Suppressor macrophage treated with lipopolysaccharide for 1 hour (primary cell): ENCODE measurements around the gene ZFAND2A.
A peak's percentile ranks its signal among the peaks of the same experiment; 100 is the strongest.
"Not testable (repeated sequence)": the region's sequence is repeated elsewhere in the genome, so short reads cannot be mapped to it uniquely, and the experiment has no call there.

Experiments used
- DNase-seq, 3 donors: peaks; one replicate each; pipeline ENCODE4 v3.0.0-alpha.2; 2020 to 2022

ZFAND2A gene

DNA sequence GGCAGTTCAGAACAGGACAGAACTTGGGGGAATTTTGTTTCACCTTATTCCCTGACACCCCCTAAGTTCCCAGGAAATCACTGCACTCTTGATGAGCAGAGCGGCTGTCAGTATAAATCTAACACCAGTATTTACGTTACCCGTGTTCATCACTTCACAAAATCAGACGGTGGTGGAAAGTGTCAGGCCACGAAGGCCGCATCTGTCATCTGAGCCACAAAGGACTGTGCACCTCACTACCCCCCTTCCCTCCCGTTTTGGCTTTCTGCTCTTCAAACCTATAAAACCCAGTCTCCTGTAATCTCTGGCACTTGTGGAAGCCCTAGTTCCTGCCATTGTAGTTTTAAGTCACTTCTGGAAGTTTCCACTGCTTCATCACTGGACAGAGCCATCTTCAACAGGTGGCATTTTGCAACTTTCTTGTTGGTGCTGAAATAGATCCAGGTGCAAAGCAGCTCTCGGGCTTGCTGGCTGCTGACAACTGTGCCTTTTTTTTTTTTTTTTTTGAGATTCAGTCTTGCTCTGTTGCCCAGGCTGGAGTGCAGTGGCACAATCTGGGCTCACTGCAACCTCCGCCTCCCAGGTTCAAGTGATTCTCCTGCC, 9.5 kb downstream of the ZFAND2A start:
- no peak for DNase-seq

DNA sequence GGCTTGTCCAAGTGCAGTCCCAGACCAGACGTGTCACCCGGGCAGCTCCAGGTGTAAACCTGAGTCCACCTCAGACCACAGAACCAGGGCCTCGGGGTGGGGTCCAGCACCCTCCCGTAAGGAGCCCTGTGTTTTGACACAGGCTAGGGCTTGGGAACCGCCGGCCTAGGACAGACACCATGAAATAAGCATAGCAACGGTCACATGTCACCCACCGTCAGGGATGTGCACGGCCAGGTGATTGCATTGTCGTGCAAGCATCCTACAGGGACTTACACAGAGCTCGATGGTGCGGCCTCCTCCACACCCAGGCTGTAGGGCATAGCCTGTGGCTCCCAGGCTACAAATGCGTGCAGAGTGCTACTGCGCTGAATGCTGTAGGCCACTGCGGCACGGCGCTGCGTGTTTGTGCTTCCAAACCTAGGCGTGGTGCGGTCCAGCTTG, 10.6 kb downstream of the ZFAND2A start:
- no peak for DNase-seq

DNA sequence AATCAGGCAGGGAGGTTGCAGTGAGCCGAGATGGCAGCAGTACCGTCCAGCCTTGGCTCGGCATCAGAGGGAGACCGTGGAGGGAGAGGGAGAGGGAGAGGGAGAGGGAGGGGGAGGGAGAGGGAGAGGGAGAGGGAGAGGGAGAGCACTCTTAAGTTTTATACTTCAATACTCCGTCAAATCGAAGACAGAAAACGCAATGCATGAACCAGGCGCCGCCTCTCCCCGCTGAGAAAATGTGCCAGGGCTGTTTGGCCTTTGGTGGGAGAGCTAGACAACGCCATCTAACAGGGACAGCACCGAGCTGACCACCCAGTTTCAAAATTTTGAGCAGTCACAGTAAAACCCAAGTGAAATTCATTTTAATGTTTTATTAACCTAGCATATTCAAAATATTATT, 12.1 kb downstream of the ZFAND2A start:
- DNase-seq, result not testable (repeated sequence)

DNA sequence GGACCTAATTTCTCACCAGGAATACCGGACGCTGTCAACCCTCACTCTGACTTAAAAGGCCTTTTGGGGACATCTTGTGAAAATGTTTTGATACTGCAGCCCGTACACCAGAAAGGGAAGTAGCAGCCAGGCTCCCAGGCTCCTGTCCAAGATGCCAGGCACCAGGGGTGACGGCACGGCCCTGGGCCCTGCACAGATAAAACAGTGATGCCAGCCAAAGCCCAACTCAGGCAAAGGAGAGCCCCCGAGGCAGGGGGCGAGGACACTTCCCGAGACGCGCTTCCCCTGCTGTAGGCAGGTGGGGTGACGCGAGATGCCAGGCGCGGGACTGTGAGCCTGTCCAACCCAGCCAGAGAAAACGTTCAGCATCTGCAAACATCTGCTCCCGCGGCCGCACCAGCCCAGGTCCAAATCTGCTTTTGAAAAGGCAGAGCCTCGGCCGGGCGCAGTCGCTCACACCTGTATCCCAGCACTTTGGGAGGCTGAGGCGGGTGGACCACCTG, 15.7 kb downstream of the ZFAND2A start:
- DNase-seq, result peak; percentile 74 to 77 (median 77)

DNA sequence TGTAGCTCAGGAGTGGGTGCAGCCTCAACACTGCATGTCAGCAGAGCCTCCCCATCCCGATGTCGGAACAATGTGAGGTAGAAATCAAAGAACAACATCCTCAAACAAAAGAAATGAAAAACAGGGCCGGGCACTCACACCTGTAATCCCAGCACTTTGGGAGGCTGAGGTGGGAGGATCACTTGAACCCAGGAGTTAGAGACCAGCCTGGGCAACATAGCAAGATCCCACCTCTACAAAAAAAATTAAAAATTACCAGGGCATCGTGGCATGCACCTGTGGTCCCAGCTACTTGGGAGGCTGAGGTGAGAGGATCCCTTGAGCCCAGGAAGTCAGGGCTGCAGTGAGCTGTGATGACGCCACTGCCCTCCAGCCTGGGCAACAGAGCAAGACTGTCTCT, 17.0 kb downstream of the ZFAND2A start:
- not testable (repeated sequence) for DNase-seq

DNA sequence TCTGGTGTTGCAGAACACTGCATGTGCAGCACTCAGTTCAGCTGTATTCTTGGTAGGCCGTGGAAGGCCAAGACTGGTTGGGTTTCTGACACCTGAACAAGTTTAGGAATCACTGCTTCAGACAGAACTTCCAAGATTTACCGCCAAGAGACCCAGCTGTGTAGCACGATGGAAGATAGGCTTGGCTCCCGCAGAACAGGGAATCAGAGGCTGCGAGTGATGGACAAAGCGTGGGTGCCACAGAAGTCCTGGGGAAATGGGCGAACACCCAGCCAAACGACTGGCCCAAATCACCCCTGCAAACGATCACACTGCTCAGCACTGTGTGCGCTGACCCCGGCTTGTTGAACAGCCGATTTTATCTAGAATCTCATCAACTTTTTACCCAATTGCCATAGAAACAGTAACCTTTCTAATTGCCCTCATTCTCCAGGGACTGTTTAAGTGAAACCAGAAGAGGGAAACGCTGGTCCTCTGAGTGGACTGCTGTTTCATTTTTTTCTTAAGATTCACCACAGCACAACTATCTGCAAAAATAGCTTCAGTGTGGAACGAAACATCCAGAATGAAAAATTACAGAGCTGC, 17.9 kb downstream of the ZFAND2A start:
- DNase-seq, result no peak

DNA sequence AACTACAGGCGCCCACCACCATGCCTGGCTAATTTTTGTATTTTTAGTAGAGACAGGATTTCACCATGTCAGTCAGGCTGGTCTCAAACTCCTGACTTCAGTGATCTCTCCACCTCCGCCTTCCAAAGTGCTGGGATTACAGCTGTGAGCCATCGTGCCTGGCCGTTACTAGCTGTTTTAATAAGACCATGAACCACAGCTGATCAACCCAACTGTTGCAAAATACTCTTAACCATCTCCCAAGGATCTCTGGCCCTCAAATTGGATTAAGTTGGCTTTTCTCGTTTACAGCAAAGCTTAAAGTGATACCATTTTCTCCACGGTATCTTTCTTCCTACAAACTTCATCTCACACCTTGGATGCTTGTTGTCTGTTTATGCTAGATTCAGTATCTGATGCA, 18.3 kb downstream of the ZFAND2A start:
- no peak for DNase-seq

DNA sequence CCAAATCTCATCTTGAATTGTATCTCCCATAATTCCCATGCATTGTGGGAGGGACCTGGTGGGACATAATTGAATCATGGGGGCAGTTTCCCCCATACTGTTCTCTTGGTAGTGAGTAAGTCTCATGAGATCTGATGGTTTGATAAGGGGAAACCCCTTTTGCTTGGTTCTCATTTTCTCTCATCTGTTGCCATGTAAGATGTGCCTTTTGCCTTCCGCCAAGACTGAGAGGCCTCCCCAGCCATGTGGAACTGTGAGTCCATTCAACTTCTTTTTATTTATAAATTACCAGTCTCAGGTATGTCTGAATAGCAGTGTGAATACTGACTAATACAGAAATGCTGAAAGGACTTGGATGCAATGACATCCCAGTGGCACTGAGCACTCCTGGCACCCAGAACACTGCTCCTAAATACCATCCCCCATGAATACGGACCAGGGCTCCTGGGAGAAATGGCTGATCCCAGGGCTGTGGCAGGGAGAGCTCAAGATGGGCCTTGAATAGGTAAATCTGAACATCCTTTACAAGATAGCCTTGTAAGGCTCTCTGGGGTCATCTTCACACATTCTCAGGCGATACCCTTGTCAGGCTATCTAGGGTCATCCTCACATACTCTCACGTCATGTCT, 19.4 kb downstream of the ZFAND2A start:
- DNase-seq, result peak; percentile 47 to 56 (median 48)

DNA sequence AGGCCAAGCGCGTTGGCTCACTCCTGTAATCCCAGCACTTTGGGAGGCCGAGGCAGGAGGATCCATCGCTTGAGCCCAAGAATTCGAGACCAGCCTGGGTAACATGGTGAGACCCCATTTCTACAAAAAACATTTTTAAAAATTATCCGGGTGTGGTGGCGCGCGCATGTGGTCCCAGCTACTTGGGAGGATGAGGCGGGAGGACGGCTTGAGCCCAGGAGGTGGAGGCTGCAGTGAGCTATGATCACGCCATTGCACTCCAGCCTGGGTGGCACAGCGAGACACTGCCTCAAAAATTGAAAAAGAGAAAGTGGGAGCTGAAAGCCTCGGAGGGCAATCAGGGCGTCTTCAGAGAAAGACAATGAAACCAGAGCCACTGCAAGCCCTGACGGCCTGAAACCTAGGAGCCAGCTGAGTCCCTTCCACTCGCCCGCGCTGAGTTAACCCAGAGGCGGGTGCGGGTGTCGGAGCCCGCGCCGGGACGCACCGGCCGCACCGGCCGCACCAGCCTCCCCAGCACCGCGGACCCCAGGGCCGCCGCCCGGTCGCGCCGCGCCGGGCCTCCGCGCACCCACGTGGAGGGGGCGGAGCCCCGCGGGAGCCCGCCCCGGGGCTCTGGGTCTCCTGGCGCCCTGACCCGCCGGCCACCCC, 22.4 kb downstream of the ZFAND2A start:
- peak in 1 of 3 donors; percentile 82 for DNase-seq

DNA sequence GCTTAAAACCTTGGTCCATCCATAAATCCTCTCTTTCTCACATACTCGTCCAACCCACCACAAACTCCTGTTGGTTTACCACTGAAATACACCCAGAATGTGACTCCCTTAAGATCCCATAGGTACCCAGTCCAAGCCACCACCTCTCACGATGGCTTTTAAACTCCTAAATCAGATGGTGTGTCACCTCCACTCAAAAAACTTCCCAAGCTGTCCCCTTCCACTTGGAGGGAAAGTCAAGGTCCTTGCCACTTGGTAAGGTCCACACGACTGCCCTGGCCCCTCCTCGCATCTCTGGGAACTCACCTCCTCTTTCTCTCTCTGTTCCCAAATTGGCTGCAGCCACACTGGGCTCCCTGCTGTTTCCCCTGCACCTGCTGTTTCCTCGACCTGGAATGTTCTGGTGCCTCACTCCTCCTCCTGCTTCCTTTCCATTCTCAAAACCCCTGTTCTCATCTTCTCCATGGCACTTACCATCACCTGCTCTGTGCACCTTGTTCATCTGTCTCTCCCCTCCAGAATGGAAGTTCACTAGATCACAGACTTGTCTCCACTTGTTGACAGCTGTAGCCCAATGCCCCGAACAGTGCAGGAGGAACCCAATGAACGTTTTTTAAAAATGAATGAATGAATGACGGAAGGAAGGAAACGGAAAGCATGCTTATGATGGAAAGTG, 23.0 kb downstream of the ZFAND2A start:
- DNase-seq, result no peak

DNA sequence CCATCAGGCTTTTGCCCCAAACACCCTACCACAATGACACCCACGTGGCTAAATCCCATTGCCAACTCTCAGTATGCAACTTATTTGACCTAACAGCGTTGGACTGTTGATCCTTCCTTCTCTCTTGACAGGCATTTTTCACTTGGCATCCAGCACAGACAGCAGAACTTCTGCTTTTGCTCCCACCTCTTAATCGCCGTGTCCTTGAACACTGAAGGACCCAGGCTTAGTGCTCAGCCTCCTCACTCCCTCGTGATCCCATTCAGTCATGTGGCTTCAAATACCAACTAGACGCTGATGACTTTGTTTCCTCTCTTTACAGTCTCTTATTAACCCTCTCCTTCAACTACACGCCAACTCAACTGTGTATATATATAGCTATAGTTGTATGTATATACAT, 25.0 kb downstream of the ZFAND2A start:
- DNase-seq, result peak in 2 of 3 donors; percentile 28 to 30

DNA sequence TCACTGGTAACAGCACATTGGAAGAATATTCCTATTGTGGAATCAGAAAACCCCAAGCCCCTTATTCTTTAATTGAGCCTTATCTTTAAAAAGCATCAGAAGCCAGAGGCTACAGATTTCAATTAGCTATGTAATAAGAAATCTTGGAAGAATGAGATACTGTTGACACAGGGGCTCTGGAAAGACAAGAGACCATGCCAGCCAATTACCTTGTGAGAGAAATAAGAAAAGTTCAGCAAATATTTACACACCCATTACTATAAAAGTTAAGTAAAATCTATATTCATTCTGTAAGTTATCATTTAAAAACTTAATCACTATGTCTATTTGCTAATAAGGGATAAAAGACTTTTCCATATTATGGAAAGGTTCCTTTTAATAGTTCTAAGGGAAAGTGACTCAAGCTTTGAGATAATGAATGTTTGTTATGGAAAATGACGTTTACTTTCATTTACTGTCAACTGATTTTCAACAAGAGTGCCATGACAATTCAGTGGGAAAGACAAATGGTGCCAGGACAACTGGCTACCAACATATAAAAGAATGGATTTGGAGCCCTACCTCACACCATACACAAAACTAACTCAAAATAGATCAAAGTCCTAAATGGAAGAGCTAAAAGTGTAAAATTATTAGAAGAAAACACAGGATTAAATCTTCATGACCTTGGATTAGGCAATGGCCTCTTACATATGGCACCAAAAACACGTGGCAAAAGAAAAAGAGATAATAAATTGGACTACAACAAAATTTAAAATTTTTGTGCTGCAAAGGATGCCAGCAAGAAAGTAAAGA, 28.3 kb downstream of the ZFAND2A start:
- no peak for DNase-seq

DNA sequence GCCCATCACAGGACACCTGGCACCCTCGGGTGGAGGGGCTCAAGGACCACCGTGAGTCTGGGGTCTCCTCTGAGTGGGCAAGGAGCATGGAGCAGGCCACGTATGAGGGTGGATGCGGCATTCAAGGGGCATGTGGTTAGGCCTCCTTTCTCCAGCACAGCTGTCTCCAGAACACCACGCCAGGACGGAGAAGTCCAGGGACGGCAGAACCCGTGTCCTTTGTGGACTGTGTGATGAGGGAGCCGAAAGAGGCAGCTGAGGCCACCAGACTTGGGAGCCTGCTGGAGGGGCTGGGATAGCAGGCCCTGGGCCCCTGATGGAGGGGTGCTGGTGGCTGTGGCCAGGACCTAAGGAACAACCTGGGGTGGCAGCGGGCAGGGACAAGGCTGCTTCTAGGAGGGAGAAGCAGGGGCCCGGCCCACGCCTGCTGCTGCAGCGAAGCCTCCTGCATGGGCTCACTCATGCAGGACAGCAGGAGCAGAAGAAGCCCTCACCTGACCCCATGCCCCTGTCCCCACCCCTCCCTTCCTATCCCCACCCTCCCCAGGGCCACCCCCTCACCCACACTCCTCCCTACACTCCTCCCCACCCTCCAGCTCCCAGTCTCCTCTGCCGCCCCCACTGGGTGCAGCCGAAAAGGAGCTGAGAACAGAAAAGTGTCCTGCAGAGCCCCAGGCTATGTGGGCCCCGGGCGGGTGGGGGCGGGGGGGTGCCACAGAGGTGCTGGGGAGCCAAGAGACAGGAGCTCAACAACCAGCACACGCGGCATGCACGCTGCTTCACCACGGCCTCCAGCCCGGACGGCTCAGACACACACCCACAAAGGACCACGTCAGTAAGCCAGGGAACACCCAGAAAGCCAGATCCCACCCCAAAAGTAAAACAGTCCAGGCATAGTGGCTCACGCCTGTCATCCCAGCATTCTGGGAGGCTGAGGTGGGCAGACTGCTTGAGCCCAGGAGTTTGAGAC, 29.7 kb downstream of the ZFAND2A start:
- no peak for DNase-seq

DNA sequence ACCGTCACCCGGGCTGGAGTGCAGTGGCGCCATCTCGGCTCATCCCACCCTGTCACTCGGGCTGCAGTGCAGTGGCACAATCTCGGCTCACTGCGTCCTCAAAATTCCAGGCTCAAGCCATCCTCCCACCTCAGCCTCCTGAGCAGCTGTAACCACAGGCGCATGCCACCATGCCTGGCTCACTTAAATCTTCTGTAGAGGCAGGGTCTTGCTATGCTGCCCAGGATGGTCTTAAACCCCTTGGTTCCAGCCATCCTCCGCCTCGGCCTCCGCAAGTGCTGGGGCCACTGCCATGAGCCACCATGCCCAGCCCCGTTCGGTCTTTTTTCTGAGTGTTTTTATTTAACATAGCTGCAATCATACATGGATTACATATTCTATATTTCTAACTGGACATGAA, 30.6 kb downstream of the ZFAND2A start:
- no peak for DNase-seq

DNA sequence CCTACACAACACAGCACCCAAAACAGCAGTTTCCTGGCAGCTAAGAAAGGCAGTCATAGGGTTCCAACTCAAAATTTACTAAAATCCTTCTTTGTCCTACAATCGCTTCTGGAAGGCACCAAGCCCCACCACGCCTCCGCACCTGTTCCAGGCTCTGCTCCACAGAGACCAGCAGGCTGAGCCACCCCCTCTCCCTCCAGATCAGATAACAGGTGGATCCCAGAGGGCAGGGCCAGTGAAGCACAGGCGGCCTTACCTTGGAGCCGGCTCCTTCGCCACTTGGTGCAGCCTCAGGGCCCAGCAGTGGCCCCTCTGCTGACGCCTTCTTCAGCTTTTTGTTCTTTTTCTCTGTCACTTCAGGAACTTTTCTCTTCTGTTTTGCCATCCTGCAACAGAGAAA, 33.0 kb downstream of the ZFAND2A start:
- DNase-seq, result no peak

DNA sequence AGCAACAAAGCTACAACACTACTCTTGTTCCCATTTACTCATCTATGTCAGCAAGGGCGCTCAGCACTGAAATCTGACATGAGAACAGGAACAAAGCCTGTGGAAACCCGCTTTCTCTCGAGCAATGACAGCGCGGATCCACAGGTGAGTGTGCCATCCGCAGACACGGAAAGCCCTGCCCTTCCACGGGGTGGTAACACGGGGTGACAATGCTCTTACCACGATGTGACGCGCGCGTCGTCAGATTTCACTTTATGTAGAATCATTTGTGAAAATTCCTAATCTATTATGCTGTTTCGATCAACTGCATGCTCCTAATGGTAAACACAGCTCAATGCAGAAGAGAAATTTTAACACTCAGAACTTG, 34.4 kb downstream of the ZFAND2A start:
- no peak for DNase-seq

DNA sequence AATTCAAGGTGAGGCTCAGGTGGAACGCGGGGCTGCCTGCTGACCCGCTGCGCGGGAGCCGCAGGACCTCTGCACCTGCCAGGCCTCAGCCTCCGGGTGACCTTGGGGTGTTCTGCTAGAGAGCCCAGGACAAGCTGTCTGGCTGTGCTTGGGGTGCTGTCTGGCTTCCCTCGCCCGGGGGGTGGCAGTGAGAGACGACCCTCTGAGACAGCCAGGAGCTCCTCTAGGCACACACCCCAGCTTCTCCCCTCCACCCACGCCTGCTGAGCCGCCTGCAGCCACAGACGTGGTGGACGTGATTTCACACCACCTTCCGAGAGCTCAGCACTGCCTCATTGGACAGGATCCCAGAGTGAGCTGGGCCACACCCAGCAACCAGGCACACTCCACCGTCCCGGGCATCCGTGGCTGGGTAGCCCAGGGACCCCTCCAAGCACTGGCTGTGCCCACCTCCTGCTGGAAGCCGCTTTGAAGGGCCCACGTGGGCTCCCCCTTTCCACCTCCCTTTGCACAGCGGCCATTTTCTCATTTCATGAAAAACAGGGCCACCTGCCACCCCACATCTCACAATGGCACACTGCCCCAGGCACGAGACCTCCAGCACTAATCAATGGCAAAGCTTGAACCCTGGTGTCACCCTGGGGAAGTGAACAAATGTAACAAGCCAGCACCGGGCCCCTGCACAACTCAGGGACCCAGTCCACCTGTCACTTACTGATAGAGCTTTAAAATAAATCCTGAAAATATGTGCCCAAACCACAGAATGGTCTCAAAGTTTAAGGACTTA, 35.0 kb downstream of the ZFAND2A start:
- DNase-seq, result no peak

DNA sequence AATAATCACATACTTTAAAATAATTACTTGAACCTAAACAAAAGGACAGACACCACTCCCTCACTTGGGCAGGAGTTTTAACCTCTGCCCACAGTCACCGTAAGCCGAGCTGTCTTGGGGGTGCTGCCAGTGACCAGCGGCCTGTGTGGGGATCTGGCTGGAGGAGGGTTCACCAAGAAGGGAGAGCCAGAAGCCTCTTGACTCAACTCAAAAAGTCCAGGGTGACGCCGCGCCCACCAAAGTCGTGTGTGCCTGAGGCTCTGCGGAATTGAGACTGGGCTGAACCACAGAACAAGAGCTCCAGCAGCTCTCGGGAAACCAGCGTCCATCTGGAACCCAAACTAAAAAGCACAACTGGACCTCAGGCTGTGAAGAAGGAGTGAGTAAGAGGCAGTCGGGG, 35.8 kb downstream of the ZFAND2A start:
- no peak for DNase-seq

DNA sequence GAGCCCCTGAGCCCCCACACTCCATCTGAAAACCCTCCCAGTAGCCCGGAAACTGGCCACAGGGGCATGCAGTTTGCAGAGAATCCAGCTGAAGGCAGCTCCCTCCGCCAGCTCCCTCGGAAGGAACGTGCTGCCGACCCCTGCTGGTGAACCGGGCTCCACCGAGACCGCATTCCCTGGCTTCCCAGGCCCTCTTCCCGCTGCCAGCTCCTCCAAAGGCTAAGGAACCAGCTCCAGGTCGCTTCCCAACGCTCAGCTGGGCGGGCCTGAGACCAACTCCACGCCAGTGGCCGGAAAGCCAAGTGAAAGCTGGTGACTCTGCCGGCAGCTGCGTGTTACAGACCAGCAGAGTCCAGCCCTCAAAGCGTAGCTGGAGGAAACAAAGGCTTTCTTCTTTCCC, 36.3 kb downstream of the ZFAND2A start:
- DNase-seq, result no peak

DNA sequence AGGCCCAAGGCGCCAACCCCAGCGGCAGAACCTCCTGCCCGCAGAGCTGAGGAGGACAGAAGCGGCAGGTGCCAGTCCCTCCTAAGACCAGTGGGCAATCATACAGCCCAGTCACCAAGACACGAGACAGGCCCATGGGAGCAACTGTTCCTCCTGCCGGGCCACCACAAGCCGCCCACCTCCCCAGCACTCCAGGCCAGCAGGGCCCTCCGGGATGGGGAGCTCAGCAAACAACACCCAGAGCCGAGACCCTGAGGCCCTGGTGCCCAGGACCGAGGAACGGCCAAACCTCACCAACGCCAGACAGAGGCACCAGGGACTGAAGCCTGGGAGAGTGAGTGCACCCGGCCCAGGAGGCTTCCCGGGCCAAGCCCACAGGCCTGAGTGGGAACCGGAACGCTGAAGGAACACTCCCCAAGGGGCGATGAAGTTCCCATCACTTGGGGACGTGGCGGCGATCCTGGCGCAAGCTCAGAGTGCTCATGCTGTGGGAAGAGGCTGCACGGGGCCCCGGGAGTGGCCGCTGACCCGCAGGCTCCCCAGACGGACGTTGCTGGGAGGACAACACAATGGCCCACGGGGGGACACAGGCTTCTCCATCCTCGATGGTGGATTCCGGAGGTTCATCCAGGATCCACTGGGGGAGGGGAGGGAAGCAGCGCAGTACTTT, 37.0 kb downstream of the ZFAND2A start:
- DNase-seq, result no peak
